ENCODE data around the gene CARNS1. TPM values are rescaled to one million over a fixed set of nuclear protein-coding genes. Genes with fewer than 3 reads are reported as not detected.

Gene CARNS1
- total and polyA plus RNA-seq, 8 donors: 0.29 to 33.3 (median 2.9) TPM

DNA sequence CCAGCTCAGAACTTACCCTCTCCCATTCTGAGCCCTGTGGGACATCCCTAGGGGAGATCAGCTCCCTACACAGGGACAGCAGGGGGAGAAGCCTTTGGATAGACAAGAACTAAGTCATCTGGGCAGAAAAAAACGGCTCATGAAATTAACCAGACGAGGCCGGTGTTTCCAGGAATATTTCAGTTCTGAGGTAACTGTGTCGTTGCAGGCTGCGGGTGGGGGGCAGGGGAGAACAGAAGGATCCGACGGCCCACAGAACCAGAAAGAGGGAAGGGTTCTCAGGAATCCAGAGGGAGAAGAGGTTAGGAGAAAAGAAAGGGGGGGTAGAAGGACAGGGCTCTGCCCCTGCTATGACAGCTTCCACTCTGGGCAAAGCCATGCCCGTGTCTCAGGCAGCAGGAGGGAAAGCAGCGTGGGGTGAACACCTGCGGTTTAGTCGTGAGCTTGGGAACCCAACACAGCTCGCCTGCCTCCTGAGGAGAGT lies 45.6 kb upstream of the CARNS1 start:
- intact Hi-C loops (cut with DNase I; ENCODE audit: low total_unique reads): no loop called here
- Histone ChIP-seq H3K27me3 (no peaks in the 10 kb centered on the region), H3K4me3 (peak overlapping the region in 1 of 4 donors; percentile 5), H3K4me1 (peaks cover 60 to 90% (median 75%) of the 10 kb centered on the region in 4 donors), H3K27ac (peak overlapping the region; percentile 11 to 99 (median 97)), H3K9me3 (no peaks in the 10 kb centered on the region), H3K36me3 (peaks cover 3 to 17% (median 8%) of the 10 kb centered on the region in 4 donors)
- peak in 1 of 2 donors; percentile 81 for DNase-seq
- WGBS, 5 donors: 50 to 69% (median 62%) methylated on average over 11 to 12 of the region's 12 CpGs
- TF ChIP-seq POLR2AphosphoS5 (IDR thresholded peaks at IDR 0.05): peak in 2 of 3 donors; percentile 7 to 9
- no peak for TF ChIP-seq EP300 (IDR thresholded peaks at IDR 0.05)

DNA sequence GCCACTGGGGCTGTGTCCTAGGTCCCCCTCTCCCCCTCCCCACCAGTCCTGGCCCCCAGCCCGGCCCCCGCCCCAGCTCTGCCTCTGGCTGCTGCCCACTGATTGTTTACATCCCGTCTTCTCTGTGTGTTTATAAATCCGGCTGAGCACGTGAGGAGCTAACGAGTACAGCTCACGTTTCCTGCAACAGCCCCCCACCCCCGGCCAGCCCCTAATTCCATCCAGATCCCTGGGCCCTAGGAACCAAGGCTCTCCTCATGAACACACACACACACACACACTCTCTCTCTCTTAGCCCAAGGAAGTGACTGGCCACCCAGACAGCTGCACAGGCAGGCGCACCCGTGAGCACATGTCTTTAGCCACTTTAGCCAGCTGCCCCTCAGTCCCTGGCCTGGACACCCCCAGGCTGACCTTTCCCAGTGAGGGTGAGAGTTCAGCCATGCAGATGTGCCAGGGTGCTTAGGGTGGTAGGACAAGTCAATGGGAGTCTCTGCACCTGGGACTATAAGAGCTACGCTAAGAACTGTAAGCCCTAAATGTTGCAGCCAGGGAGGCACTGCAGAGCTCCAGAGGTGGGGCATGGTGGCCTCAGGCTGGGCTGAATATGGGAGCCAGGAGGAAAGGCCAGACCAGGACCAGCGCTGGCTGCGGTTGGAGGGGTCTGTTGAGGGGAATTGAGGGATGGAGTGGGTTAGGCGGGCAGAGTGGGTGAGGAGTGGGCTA lies 45.0 kb upstream of the CARNS1 start:
- TF ChIP-seq POLR2AphosphoS5 (IDR thresholded peaks at IDR 0.05) (peak in 1 of 3 donors; percentile 2), EP300 (IDR thresholded peaks at IDR 0.05) (no peak)
- intact Hi-C loops (cut with DNase I; ENCODE audit: low total_unique reads): no loop called here
- H3K4me3 ChIP-seq: peak overlapping the region in 2 of 4 donors; percentile 5 to 66
- H3K36me3 ChIP-seq: peaks cover 0 to 10% (median 2%) of the 10 kb centered on the region in 4 donors
- H3K4me1 ChIP-seq: peaks cover 64 to 90% (median 78%) of the 10 kb centered on the region in 4 donors
- DNase-seq: peak in 1 of 2 donors; percentile 82
- no peaks in the 10 kb centered on the region for H3K27me3 ChIP-seq
- 41 to 57% (median 50%) methylated on average over 12 to 14 of the region's 14 CpGs for WGBS, 5 donors
- H3K9me3 ChIP-seq: no peaks in the 10 kb centered on the region
- H3K27ac ChIP-seq: peak overlapping the region; percentile 11 to 99 (median 97)

DNA sequence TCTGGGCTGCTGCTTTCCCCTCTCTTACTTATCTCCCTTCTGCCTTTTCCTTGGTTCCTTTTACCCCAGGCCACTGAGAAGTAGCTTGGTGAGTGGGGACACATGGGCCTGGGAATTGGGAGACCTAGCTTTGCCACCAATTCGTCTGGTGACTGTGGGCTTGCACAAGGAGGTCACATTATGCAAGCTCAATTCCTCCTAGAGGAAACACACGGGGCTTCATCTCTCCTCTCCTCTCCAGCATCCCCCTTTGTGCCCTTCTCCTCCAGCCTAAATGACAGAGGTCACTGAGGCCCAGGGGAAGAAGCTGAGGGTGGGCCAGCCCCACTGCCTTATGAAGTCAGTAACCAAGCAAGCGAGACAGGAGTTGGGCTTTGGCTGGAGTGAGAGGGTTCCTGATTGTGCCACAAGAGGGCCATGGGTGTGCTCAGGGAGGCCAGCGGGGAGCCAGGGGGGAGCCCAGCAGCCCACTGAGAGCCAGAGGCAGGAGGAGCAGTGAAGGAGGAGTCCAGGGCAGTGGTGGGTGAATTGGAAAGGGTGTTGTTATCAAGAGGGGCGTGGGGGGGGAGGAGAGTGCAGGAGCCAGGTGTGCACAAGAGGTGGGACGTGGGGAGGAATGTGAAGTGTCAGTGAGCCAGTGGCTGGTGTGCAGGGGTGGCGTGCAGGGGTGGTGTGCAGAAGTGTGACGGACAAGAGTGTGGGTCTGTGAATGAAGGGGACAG lies 44.1 kb upstream of the CARNS1 start:
- Histone ChIP-seq H3K36me3 (peaks cover 0 to 2% (median 0%) of the 10 kb centered on the region in 4 donors), H3K27me3 (no peaks in the 10 kb centered on the region), H3K4me3 (peak overlapping the region; percentile 66 to 92 (median 78)), H3K4me1 (peaks cover 58 to 87% (median 74%) of the 10 kb centered on the region in 4 donors), H3K9me3 (no peaks in the 10 kb centered on the region), H3K27ac (peak overlapping the region; percentile 48 to 99 (median 97))
- no peak for TF ChIP-seq POLR2AphosphoS5 (IDR thresholded peaks at IDR 0.05)
- TF ChIP-seq, protein P1, sequence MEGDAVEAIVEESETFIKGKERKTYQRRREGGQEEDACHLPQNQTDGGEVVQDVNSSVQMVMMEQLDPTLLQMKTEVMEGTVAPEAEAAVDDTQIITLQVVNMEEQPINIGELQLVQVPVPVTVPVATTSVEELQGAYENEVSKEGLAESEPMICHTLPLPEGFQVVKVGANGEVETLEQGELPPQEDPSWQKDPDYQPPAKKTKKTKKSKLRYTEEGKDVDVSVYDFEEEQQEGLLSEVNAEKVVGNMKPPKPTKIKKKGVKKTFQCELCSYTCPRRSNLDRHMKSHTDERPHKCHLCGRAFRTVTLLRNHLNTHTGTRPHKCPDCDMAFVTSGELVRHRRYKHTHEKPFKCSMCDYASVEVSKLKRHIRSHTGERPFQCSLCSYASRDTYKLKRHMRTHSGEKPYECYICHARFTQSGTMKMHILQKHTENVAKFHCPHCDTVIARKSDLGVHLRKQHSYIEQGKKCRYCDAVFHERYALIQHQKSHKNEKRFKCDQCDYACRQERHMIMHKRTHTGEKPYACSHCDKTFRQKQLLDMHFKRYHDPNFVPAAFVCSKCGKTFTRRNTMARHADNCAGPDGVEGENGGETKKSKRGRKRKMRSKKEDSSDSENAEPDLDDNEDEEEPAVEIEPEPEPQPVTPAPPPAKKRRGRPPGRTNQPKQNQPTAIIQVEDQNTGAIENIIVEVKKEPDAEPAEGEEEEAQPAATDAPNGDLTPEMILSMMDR (IDR thresholded peaks at IDR 0.05): peak in 5 of 7 experiments; percentile 32 to 83 (median 46)
- intact Hi-C loops (cut with DNase I; ENCODE audit: low total_unique reads): no loop called here
- WGBS, 5 donors: 26 to 42% (median 34%) methylated on average over 8 of the region's 8 CpGs
- DNase-seq: peak; percentile 46 to 76

DNA sequence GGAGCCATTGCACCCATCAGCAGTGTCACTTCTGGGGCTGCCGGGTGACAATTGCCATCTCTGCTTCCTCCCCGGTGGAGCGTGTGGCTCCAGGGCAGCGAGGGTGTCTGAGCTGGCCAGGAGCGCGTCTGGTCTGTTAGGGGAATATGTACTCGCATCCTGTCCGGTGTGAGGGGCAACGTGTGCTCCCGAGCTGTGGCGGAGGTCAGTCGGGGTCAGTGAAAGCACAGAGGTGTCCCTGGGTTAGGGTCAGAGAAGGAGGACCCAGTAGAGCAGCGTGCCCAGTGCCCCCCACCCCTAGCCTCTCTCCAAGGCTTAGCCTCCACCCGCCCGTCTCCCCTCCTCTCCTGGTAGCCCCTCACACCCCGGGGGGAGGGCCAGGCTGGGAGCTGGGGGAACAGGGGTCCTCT lies 43.6 kb upstream of the CARNS1 start:
- no peaks in the 10 kb centered on the region for H3K36me3 ChIP-seq
- peak overlapping the region; percentile 66 to 92 (median 78) for H3K4me3 ChIP-seq
- 9 to 25% (median 15%) methylated on average over 13 to 16 of the region's 16 CpGs for WGBS, 5 donors
- peak in 1 of 2 donors; percentile 41 for DNase-seq
- intact Hi-C loops (cut with DNase I; ENCODE audit: low total_unique reads): no loop called here
- H3K4me1 ChIP-seq: peaks cover 52 to 81% (median 69%) of the 10 kb centered on the region in 4 donors
- no peaks in the 10 kb centered on the region for H3K27me3 ChIP-seq
- H3K27ac ChIP-seq: peak overlapping the region; percentile 48 to 99 (median 97)
- H3K9me3 ChIP-seq: no peaks in the 10 kb centered on the region
- TF ChIP-seq, protein P1 (IDR thresholded peaks at IDR 0.05): no peak
- TF ChIP-seq EP300 (IDR thresholded peaks at IDR 0.05) (no peak), POLR2AphosphoS5 (IDR thresholded peaks at IDR 0.05) (no peak), POLR2A (IDR thresholded peaks at IDR 0.05) (no peak)

DNA sequence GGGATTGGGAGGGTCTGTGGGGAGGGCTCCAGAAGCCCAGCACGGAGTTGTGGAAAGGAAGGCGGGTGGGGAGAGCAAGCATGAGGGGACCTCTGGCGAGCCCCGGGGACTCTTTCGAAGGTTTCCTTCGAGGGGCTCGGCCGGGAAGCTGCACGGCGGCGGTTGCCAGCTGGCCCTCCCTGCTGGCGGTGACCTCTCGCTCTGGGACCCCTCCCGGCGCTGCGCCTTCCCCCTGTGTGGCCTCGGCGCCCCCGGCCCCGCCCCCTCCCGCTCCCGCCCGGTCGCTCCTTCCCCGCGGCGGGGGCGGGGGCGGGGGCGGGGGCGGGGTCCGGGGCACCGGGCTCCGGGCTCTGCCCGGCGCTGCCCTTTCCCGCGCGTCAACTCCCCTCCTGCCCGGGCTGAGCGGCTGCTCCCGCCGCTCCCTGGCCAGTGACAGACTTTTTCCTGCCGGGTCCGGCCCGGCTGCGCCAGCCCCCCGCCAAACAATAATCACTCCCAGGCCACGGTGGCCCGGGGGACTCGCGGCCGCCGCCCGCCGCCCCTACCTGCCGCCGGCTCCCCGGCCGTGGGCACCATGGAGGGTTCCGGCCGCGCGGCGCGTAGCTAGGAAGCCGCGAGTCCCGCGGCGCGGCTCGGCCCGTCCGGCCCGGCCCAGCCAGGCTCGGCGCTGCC lies 43.0 kb upstream of the CARNS1 start:
- WGBS, 5 donors: 0% methylated on average over 7 to 75 of the region's 78 CpGs
- peak in 1 of 2 donors; percentile 76 for DNase-seq
- H3K9me3 ChIP-seq: no peaks in the 10 kb centered on the region
- intact Hi-C loops (cut with DNase I; ENCODE audit: low total_unique reads): no loop called here
- no peak for TF ChIP-seq EP300 (IDR thresholded peaks at IDR 0.05)
- no peak for TF ChIP-seq POLR2A (IDR thresholded peaks at IDR 0.05)
- peak in 1 of 3 donors; percentile 32 for TF ChIP-seq POLR2AphosphoS5 (IDR thresholded peaks at IDR 0.05)
- TF ChIP-seq, protein P1 (IDR thresholded peaks at IDR 0.05): no peak
- peak overlapping the region; percentile 80 to 99 (median 97) for H3K27ac ChIP-seq
- H3K4me3 ChIP-seq: peak overlapping the region; percentile 66 to 92 (median 78)
- H3K4me1 ChIP-seq: peaks cover 47 to 76% (median 64%) of the 10 kb centered on the region in 4 donors
- no peaks in the 10 kb centered on the region for H3K27me3 ChIP-seq
- no peaks in the 10 kb centered on the region for H3K36me3 ChIP-seq

Data from stomach (tissue), 9 donors.